GM23338 (cell line): ENCODE measurements around the gene RICTOR. TPM values are rescaled to one million over a fixed set of nuclear protein-coding genes. Genes with fewer than 3 reads are reported as not detected.

ENCODE experiments used
- ATAC-seq: fragments of 200-7000 bp; cut with Tn5 transposase; 3 replicates; pipeline ENCODE4 v1.9.1; 2020
- DNase-seq: peaks from one replicate; pipeline ENCODE4 v3.0.0-alpha.2; 2015; ENCODE audit warnings: low spot score
- H2AFZ ChIP-seq: fragments of 200-600 bp; sonication (generic); 2 replicates; pipeline ENCODE4 v1.8.0; 2016; ENCODE audit warnings: antibody characterized with exemption, mild to moderate bottlenecking, moderate library complexity
- H3F3A ChIP-seq: fragments of 200-600 bp; sonication (generic); replicated peaks from 2 replicates; pipeline ENCODE4 v1.8.0; 2017; ENCODE audit warnings: antibody characterized with exemption, mixed run types, low read depth
- H3K27ac ChIP-seq: fragments of 200-600 bp; sonication (generic); 2 replicates; pipeline ENCODE4 v1.6.1; 2016; ENCODE audit warnings: low read depth
- H3K27me3 ChIP-seq: fragments of 200-600 bp; sonication (generic); 2 replicates; pipeline ENCODE4 v1.8.0; 2016; ENCODE audit warnings: mild to moderate bottlenecking, mixed run types, moderate library complexity; ENCODE audit not compliant: insufficient read depth
- H3K36me3 ChIP-seq: fragments of 200-600 bp; sonication (generic); 2 replicates; pipeline ENCODE4 v1.8.0; 2016; ENCODE audit warnings: mild to moderate bottlenecking; ENCODE audit not compliant: insufficient read depth
- H3K4me1 ChIP-seq: fragments of 200-600 bp; sonication (generic); 2 replicates; pipeline ENCODE4 v1.8.0; 2016; ENCODE audit warnings: mild to moderate bottlenecking, moderate library complexity; ENCODE audit not compliant: insufficient read depth
- H3K4me2 ChIP-seq: fragments of 200-600 bp; sonication (generic); 2 replicates; pipeline ENCODE4 v1.7.1; 2017; ENCODE audit warnings: mixed run types
- H3K4me3 ChIP-seq: fragments of 200-600 bp; sonication (generic); 2 replicates; pipeline ENCODE4 v1.6.1; 2016; ENCODE audit warnings: mixed run types
- H3K79me2 ChIP-seq: fragments of 200-600 bp; sonication (generic); replicated peaks from 2 replicates; pipeline ENCODE4 v1.8.0; 2017; ENCODE audit warnings: mild to moderate bottlenecking; ENCODE audit not compliant: insufficient read depth
- H3K9me2 ChIP-seq: fragments of 200-600 bp; sonication (generic); 2 replicates; pipeline ENCODE4 v1.8.0; 2017; ENCODE audit not compliant: insufficient read depth
- H4K20me1 ChIP-seq: fragments of 200-600 bp; sonication (generic); replicated peaks from 2 replicates; pipeline ENCODE4 v1.8.0; 2017; ENCODE audit warnings: mild to moderate bottlenecking; ENCODE audit not compliant: insufficient read depth
- H3K27ac Mint-ChIP-seq: 2 replicates; pipeline ENCODE4 v1.8.0; 2020; ENCODE audit warnings: inconsistent platforms, mild to moderate bottlenecking, moderate library complexity, mixed read lengths
- H3K27me3 Mint-ChIP-seq: 3 replicates; pipeline ENCODE4 v1.8.0; 2022; ENCODE audit warnings: low read depth, mild to moderate bottlenecking, moderate library complexity, mixed read lengths, inconsistent platforms; ENCODE audit not compliant: insufficient read depth, poor library complexity
- H3K36me3 Mint-ChIP-seq: 3 replicates; pipeline ENCODE4 v1.8.0; 2021; ENCODE audit warnings: low read depth, mild to moderate bottlenecking, inconsistent platforms, moderate library complexity, mixed read lengths
- H3K4me1 Mint-ChIP-seq: 3 replicates; pipeline ENCODE4 v1.8.0; 2020; ENCODE audit warnings: mild to moderate bottlenecking, inconsistent platforms, mixed read lengths
- H3K4me3 Mint-ChIP-seq: 3 replicates; pipeline ENCODE4 v1.8.0; 2021; ENCODE audit warnings: moderate library complexity, mild to moderate bottlenecking, inconsistent platforms, mixed read lengths
- H3K9me3 Mint-ChIP-seq: 3 replicates; pipeline ENCODE4 v1.8.0; 2020; ENCODE audit warnings: moderate library complexity, mild to moderate bottlenecking, inconsistent platforms, mixed read lengths
- EZH2 ChIP-seq: fragments of 200-600 bp; sonication (generic); IDR thresholded peaks from one replicate; pipeline ENCODE4 v1.8.0; 2017; ENCODE audit warnings: antibody characterized with exemption, mild to moderate bottlenecking, low read depth; ENCODE audit not compliant: unreplicated experiment
- EZH2phosphoT487 ChIP-seq: fragments of 200-600 bp; sonication (generic); IDR thresholded peaks from one replicate; pipeline ENCODE4 v1.8.1; 2018; ENCODE audit warnings: antibody characterized with exemption; ENCODE audit not compliant: unreplicated experiment
- JUNB ChIP-seq: IDR thresholded peaks from one replicate; pipeline ENCODE4 v1.6.1; 2016; ENCODE audit warnings: antibody characterized with exemption; ENCODE audit not compliant: unreplicated experiment
- NANOG ChIP-seq: IDR thresholded peaks from 2 replicates; pipeline ENCODE4 v1.6.1; 2016; ENCODE audit warnings: antibody characterized with exemption, borderline replicate concordance
- POLR2AphosphoS5 ChIP-seq: IDR thresholded peaks from 2 replicates; pipeline ENCODE4 v1.6.1; 2016; ENCODE audit warnings: antibody characterized with exemption, low read depth
- STAT1 ChIP-seq: IDR thresholded peaks from one replicate; pipeline ENCODE4 v1.6.1; 2016; ENCODE audit warnings: antibody characterized with exemption; ENCODE audit not compliant: unreplicated experiment
- ZNF114 ChIP-seq: fragments of 250-450 bp; sonication (Bioruptor Pico); IDR thresholded peaks from 2 replicates; pipeline ENCODE4 v1.5.0; 2020; ENCODE audit warnings: mild to moderate bottlenecking, moderate library complexity
- ZNF331 ChIP-seq: fragments of 250-450 bp; sonication (Bioruptor Pico); IDR thresholded peaks from 2 replicates; pipeline ENCODE4 v1.5.0; 2020; ENCODE audit warnings: low read depth, mild to moderate bottlenecking, moderate library complexity
- polyA plus RNA-seq: library from polyadenylated mRNA; unstranded; fragments of >200 nt; fragmentation: Nextera tagmentation; extraction: Ambion mirVana; gene quantifications from 2 replicates; pipeline ENCODE4 v1.2.1, GENCODE V29; 2016
- total RNA-seq: library from RNA; depleted of rRNA; stranded (reverse); fragments of >200 nt; shearing (Covaris generic); gene quantifications from 2 replicates; pipeline ENCODE4 v1.2.3, GENCODE V29; 2014
- TF ChIP-seq, protein P1 (sequence below): IDR thresholded peaks from one replicate; pipeline ENCODE4 v1.6.1; 2018; ENCODE audit warnings: antibody characterized with exemption; ENCODE audit not compliant: unreplicated experiment
- TF ChIP-seq, protein P2 (sequence below): fragments of 250-450 bp; sonication (Bioruptor Pico); IDR thresholded peaks from 2 replicates; pipeline ENCODE4 v1.5.0; 2020; ENCODE audit warnings: mild to moderate bottlenecking, moderate library complexity
- TF ChIP-seq, protein P3 (sequence below), 2 experiments: fragments of 200-600 bp in 1 of 2; sonication (generic) in 1 of 2; conservative IDR thresholded peaks; 2 replicates each; pipeline versions ENCODE4 v1.5.1 to v1.6.1; 2016 to 2017; ENCODE audit warnings: antibody characterized with exemption in 2 of 2, low read depth in 2 of 2, mild to moderate bottlenecking in 2 of 2, moderate library complexity in 1 of 2
- TF ChIP-seq, protein P4 (sequence below): IDR thresholded peaks from 2 replicates; pipeline ENCODE4 v1.6.1; 2016; ENCODE audit warnings: antibody characterized with exemption

RICTOR gene
- total and polyA plus RNA-seq, 2 experiments from 2014 or later = 9.9 to 27.4 TPM

DNA sequence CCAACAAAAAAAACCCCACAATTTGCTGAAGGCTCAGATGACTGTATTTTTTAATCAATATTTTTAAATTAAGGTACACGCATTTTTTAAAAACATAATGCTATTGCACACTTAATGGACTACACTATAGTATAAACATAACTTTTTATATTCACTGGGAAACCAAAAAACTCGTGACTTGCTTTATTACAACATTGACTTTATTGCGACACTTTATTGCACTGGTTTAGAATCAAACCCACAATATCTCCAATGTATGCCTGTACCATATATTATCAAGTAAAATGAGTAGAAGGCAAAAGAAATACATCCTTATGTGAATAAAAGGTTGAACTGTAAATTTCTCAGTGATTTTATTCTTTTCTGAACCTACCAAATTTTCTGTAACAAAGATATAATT, 53.7 kb downstream of the RICTOR start:
- H4K20me1 ChIP-seq = no peaks in the 10 kb centered on the region
- Mint-ChIP-seq H3K27me3 (no peaks in the 10 kb centered on the region), H3K4me3 (no peak overlapping the region), H3K4me1 (peaks cover 50% of the 10 kb centered on the region), H3K9me3 (no peaks in the 10 kb centered on the region), H3K36me3 (peaks cover 6% of the 10 kb centered on the region; the same call in 1 of the 3 replicates), H3K27ac (peak overlapping the region; percentile 94; the same call in 1 of the 2 replicates)
- no peak overlapping the region for H2AFZ ChIP-seq
- H3F3A ChIP-seq = no peaks in the 10 kb centered on the region
- H3K4me2 ChIP-seq = no peak overlapping the region
- H3K27me3 ChIP-seq = no peaks in the 10 kb centered on the region
- TF ChIP-seq NANOG (no peak), ZNF331 (CRISPR knock-in tag) (no peak), EZH2phosphoT487 (no peak), STAT1 (no peak), ZNF114 (CRISPR knock-in tag) (no peak), EZH2 (no peak), POLR2AphosphoS5 (no peak), JUNB (no peak)
- TF ChIP-seq, protein P1, sequence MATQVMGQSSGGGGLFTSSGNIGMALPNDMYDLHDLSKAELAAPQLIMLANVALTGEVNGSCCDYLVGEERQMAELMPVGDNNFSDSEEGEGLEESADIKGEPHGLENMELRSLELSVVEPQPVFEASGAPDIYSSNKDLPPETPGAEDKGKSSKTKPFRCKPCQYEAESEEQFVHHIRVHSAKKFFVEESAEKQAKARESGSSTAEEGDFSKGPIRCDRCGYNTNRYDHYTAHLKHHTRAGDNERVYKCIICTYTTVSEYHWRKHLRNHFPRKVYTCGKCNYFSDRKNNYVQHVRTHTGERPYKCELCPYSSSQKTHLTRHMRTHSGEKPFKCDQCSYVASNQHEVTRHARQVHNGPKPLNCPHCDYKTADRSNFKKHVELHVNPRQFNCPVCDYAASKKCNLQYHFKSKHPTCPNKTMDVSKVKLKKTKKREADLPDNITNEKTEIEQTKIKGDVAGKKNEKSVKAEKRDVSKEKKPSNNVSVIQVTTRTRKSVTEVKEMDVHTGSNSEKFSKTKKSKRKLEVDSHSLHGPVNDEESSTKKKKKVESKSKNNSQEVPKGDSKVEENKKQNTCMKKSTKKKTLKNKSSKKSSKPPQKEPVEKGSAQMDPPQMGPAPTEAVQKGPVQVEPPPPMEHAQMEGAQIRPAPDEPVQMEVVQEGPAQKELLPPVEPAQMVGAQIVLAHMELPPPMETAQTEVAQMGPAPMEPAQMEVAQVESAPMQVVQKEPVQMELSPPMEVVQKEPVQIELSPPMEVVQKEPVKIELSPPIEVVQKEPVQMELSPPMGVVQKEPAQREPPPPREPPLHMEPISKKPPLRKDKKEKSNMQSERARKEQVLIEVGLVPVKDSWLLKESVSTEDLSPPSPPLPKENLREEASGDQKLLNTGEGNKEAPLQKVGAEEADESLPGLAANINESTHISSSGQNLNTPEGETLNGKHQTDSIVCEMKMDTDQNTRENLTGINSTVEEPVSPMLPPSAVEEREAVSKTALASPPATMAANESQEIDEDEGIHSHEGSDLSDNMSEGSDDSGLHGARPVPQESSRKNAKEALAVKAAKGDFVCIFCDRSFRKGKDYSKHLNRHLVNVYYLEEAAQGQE = no peak
- TF ChIP-seq, protein P2, sequence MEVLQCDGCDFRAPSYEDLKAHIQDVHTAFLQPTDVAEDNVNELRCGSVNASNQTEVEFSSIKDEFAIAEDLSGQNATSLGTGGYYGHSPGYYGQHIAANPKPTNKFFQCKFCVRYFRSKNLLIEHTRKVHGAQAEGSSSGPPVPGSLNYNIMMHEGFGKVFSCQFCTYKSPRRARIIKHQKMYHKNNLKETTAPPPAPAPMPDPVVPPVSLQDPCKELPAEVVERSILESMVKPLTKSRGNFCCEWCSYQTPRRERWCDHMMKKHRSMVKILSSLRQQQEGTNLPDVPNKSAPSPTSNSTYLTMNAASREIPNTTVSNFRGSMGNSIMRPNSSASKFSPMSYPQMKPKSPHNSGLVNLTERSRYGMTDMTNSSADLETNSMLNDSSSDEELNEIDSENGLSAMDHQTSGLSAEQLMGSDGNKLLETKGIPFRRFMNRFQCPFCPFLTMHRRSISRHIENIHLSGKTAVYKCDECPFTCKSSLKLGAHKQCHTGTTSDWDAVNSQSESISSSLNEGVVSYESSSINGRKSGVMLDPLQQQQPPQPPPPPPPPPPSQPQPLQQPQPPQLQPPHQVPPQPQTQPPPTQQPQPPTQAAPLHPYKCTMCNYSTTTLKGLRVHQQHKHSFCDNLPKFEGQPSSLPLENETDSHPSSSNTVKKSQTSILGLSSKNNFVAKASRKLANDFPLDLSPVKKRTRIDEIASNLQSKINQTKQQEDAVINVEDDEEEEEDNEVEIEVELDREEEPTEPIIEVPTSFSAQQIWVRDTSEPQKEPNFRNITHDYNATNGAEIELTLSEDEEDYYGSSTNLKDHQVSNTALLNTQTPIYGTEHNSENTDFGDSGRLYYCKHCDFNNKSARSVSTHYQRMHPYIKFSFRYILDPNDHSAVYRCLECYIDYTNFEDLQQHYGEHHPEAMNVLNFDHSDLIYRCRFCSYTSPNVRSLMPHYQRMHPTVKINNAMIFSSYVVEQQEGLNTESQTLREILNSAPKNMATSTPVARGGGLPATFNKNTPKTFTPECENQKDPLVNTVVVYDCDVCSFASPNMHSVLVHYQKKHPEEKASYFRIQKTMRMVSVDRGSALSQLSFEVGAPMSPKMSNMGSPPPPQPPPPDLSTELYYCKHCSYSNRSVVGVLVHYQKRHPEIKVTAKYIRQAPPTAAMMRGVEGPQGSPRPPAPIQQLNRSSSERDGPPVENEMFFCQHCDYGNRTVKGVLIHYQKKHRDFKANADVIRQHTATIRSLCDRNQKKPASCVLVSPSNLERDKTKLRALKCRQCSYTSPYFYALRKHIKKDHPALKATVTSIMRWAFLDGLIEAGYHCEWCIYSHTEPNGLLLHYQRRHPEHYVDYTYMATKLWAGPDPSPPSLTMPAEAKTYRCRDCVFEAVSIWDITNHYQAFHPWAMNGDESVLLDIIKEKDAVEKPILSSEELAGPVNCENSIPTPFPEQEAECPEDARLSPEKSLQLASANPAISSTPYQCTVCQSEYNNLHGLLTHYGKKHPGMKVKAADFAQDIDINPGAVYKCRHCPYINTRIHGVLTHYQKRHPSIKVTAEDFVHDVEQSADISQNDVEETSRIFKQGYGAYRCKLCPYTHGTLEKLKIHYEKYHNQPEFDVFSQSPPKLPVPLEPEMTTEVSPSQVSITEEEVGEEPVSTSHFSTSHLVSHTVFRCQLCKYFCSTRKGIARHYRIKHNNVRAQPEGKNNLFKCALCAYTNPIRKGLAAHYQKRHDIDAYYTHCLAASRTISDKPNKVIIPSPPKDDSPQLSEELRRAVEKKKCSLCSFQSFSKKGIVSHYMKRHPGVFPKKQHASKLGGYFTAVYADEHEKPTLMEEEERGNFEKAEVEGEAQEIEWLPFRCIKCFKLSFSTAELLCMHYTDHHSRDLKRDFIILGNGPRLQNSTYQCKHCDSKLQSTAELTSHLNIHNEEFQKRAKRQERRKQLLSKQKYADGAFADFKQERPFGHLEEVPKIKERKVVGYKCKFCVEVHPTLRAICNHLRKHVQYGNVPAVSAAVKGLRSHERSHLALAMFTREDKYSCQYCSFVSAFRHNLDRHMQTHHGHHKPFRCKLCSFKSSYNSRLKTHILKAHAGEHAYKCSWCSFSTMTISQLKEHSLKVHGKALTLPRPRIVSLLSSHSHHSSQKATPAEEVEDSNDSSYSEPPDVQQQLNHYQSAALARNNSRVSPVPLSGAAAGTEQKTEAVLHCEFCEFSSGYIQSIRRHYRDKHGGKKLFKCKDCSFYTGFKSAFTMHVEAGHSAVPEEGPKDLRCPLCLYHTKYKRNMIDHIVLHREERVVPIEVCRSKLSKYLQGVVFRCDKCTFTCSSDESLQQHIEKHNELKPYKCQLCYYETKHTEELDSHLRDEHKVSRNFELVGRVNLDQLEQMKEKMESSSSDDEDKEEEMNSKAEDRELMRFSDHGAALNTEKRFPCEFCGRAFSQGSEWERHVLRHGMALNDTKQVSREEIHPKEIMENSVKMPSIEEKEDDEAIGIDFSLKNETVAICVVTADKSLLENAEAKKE = no peak
- TF ChIP-seq, protein P3, sequence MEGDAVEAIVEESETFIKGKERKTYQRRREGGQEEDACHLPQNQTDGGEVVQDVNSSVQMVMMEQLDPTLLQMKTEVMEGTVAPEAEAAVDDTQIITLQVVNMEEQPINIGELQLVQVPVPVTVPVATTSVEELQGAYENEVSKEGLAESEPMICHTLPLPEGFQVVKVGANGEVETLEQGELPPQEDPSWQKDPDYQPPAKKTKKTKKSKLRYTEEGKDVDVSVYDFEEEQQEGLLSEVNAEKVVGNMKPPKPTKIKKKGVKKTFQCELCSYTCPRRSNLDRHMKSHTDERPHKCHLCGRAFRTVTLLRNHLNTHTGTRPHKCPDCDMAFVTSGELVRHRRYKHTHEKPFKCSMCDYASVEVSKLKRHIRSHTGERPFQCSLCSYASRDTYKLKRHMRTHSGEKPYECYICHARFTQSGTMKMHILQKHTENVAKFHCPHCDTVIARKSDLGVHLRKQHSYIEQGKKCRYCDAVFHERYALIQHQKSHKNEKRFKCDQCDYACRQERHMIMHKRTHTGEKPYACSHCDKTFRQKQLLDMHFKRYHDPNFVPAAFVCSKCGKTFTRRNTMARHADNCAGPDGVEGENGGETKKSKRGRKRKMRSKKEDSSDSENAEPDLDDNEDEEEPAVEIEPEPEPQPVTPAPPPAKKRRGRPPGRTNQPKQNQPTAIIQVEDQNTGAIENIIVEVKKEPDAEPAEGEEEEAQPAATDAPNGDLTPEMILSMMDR (conservative IDR thresholded peaks at IDR 0.05; ENCODE audit: low read depth in 2 of 2) = no peak
- TF ChIP-seq, protein P4, sequence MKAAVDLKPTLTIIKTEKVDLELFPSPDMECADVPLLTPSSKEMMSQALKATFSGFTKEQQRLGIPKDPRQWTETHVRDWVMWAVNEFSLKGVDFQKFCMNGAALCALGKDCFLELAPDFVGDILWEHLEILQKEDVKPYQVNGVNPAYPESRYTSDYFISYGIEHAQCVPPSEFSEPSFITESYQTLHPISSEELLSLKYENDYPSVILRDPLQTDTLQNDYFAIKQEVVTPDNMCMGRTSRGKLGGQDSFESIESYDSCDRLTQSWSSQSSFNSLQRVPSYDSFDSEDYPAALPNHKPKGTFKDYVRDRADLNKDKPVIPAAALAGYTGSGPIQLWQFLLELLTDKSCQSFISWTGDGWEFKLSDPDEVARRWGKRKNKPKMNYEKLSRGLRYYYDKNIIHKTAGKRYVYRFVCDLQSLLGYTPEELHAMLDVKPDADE = no peak
- H3K27ac ChIP-seq = no peak overlapping the region
- no peaks in the 10 kb centered on the region for H3K36me3 ChIP-seq
- ATAC-seq = no peak
- peaks cover 53% of the 10 kb centered on the region for H3K4me1 ChIP-seq
- no peak for DNase-seq
- peaks cover 37% of the 10 kb centered on the region for H3K79me2 ChIP-seq
- no peaks in the 10 kb centered on the region for H3K9me2 ChIP-seq
- H3K4me3 ChIP-seq = no peak overlapping the region
